Measurements from ENCODE around the gene C2.
A peak's percentile ranks its signal among the peaks of the same experiment; 100 is the strongest.
"Not testable (repeated sequence)": the region's sequence is repeated elsewhere in the genome, so short reads cannot be mapped to it uniquely, and the experiment has no call there.

C2 gene

DNA sequence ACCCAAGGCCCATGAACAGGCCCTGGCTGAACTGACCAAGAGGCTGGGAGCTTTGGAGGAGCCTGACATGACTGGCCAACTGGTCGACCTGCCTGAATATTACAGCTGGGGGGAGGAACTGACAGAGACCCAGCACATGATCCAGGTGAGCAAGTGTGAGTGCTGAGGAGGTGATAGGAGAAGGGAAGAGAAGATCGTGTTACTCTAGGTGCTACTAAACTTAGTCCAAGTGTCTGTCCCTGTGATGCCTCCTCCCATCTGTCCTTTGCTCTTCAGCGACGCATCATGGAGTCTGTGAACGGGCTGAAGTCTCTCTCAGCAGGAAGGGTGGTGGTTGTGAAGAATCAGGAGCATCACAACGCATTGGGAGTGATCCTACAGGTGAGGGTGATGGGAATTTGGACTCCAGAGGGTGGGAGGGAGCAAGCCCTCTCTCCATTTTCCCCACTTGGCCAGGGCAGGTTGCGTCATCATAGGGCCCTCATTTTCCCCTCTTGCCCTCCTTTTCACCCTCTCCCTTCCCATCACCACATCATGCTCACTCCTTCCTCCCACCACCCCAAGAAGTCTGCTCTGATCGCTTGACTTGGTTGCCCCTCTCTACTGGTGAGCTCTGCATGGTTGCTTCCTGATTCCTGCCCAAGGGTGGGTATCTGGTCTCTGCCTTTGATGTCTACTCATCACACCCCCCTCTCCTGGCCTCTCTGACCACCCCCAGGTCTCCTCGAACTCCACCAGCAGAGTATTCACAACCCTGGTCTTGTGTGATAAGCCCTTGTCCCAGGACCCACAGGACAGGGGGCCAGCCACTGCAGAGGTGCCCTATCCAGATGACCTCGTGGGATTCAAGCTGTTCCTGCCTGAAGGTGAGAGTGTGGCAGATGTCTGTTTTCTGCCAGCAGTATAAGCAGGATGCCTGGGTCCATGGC, 39.7 kb downstream of the C2 start:
- Mint-ChIP-seq H3K4me3 (no peak overlapping the region), H3K27ac (peak overlapping the region; percentile 84), H3K4me1 (peaks cover 23 to 45% of the 10 kb centered on the region in 2 donors), H3K36me3 (peaks cover 55 to 58% of the 10 kb centered on the region in 2 donors), H3K9me3 (no peaks in the 10 kb centered on the region), H3K27me3 (no peaks in the 10 kb centered on the region)
- ATAC-seq (replicated peaks) (no peak), DNase-seq (no peak)

DNA sequence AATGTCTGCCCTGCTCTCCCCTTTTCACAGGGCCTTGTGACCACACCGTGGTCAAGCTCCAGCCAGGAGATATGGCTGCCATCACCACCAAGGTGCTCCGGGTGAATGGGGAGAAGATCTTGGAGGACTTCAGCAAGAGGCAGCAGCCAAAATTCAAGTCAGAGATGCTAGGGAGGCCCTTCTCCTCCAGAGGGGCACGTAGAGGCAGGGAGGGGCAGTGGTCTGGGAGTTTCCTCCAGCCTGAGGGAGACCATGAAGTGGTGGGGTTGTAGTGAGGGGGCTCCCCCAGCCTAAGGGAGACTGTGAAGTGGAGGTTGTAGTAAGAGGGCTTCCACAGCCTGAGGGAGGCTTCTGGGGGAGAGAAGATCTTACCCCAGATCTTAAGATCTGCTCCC, 40.4 kb downstream of the C2 start:
- H3K36me3 Mint-ChIP-seq = peaks cover 49 to 51% of the 10 kb centered on the region in 2 donors
- no peaks in the 10 kb centered on the region for H3K9me3 Mint-ChIP-seq

DNA sequence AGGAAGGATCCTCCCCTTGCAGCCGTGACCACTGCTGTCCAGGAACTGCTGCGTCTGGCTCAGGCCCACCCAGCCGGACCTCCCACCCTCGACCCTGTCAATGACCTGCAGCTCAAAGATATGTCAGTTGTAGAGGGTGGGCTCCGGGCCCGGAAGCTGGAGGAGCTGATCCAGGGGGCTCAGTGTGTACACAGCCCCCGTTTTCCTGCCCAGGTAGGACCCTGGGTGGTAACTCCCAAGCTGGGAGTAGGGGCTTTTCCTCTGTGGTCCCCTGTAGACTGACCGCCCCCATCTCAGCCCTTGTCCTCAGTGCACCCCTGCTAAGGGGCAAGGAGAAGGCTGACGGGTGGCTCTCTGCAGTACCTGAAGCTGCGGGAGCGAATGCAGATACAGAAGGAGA, 40.8 kb downstream of the C2 start:
- H3K36me3 Mint-ChIP-seq = peaks cover 47 to 51% of the 10 kb centered on the region in 2 donors
- no peak overlapping the region for H3K27ac Mint-ChIP-seq
- no peak overlapping the region for H3K4me3 Mint-ChIP-seq
- ATAC-seq (replicated peaks) (no peak), DNase-seq (no peak)
- peaks cover 30 to 56% of the 10 kb centered on the region in 2 donors for H3K4me1 Mint-ChIP-seq
- H3K27me3 Mint-ChIP-seq = no peaks in the 10 kb centered on the region
- H3K9me3 Mint-ChIP-seq = no peaks in the 10 kb centered on the region

More for the DNA sequence above, 40.4 kb downstream of the C2 start:
- H3K27me3 Mint-ChIP-seq = no peaks in the 10 kb centered on the region
- H3K4me1 Mint-ChIP-seq = peaks cover 26 to 52% of the 10 kb centered on the region in 2 donors
- DNase-seq (no peak), ATAC-seq (replicated peaks) (no peak)
- H3K4me3 Mint-ChIP-seq = no peak overlapping the region
- H3K27ac Mint-ChIP-seq = peak overlapping the region; percentile 84

DNA sequence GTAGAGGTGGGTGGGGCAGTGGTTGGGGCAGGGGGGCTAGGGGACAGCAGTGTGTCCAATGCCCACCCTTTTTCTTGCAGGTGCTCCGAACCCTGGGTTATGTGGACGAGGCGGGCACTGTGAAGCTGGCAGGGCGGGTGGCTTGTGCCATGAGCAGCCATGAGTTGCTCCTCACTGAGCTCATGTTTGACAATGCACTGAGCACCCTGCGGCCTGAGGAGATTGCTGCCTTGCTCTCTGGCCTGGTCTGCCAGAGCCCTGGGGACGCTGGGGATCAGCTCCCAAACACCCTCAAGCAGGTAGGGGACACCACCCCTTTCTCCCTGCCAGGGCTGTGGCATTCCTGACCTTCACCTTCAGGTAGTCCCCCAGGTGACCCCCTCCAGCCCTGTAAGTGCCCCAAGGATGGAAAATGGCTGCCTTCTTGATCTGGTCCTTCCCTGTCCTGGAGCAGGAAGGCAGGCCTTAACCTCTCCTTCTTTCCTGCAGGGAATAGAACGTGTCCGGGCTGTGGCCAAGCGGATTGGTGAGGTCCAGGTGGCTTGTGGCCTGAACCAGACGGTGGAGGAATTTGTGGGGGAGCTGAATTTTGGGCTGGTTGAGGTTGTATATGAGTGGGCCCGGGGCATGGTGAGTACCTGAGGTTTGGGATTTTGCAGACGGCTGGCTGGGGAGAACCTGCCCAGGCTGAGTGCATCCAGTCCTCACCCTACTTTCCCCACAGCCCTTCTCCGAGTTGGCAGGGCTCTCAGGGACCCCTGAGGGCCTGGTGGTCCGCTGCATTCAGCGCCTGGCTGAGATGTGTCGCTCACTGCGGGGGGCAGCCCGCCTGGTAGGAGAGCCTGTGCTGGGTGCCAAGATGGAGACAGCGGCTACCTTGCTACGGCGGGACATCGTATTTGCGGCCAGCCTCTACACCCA, 41.5 kb downstream of the C2 start:
- Mint-ChIP-seq H3K9me3 (no peaks in the 10 kb centered on the region), H3K4me3 (peak overlapping the region in 1 of 2 donors; percentile 98), H3K36me3 (peaks cover 43 to 51% of the 10 kb centered on the region in 2 donors), H3K27me3 (no peaks in the 10 kb centered on the region), H3K4me1 (peaks cover 31 to 63% of the 10 kb centered on the region in 2 donors), H3K27ac (peak overlapping the region; percentile 99)
- DNase-seq (no peak), ATAC-seq (replicated peaks) (no peak)

DNA sequence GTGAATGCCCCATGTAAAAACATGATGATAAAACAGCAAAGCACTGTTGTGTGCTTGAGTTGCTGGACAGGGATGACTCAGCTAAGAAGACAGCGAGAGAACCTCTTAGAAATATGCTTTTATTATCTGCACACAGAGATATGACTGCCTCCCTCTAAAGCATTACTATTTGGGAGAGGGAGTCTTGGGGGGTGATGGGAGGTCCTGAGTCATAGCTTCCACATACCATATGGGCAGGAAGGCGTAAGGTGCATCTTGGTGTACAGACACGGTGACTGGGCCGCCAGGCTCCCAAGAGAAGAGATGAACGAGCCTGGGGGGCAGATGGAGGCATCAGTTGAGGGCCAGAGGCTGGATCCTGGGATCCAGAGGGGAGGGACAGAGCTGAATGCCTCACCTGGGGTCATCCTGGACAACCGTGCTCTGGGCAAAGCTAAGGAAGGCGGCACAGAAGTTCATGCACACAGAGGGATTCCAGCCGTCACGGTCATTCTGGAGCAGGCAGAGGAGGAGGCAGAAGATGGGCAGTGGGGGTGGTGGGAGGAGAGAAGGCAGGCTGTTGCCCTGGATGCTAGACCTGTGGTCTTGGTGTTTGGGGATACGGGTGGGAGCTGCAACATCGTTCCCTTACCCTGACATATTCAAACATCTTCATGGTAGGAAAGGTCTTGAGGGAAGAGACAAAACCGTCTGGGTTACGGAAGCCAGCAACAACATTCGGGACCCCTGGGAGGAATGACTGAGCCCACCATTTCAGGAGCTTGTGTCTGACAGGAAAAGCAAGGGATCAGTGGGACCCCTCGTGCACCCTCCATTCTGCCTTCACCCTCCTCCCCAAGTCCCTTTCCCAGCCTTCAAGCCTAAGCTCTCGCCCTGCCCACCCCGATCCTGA, 42.4 kb downstream of the C2 start:
- Mint-ChIP-seq H3K27ac (peak overlapping the region; percentile 99), H3K27me3 (no peaks in the 10 kb centered on the region), H3K4me1 (peaks cover 31 to 66% of the 10 kb centered on the region in 2 donors), H3K36me3 (peaks cover 39 to 47% of the 10 kb centered on the region in 2 donors), H3K9me3 (no peaks in the 10 kb centered on the region), H3K4me3 (peak overlapping the region; percentile 95 to 98)
- no peak for DNase-seq
- no peak for ATAC-seq (replicated peaks)

DNA sequence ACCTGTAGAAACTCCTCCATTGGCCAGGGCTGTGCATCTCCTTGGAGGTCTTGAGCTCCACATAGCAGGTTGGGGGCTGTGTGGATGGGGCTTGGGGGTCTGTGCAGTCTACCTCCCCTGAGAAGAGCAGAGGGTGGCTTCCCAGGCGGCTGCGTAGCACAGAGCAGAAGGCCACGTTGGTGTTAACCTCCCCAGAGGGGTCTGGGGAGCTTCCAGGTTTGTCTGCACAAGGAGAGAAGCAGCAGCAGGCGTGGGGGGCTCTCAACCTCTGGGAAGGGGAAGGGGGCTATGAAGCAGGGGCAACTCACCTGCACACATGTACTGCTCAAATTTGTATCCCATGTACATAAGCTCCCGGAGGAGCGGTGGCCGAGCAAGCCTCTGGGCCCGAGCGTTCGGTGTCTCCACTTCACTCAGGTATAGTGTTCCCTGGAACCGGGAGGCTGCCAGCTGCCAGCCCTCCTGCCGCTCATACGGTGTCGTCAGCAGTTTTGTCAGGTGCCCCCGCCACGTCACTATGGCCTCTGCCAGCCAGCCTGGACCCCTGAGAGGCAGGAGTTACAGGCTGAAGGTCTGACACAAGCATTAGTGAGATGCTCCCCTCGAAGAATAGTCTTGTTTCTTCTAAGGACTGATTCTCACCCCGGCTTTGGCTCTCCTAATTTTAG, 43.2 kb downstream of the C2 start:
- Mint-ChIP-seq H3K4me1 (peaks cover 31 to 66% of the 10 kb centered on the region in 2 donors), H3K27me3 (no peaks in the 10 kb centered on the region), H3K9me3 (no peaks in the 10 kb centered on the region), H3K4me3 (peak overlapping the region; percentile 95 to 98), H3K36me3 (peaks cover 43 to 49% of the 10 kb centered on the region in 2 donors), H3K27ac (peak overlapping the region; percentile 99)
- ATAC-seq (replicated peaks) (no peak), DNase-seq (no peak)

DNA sequence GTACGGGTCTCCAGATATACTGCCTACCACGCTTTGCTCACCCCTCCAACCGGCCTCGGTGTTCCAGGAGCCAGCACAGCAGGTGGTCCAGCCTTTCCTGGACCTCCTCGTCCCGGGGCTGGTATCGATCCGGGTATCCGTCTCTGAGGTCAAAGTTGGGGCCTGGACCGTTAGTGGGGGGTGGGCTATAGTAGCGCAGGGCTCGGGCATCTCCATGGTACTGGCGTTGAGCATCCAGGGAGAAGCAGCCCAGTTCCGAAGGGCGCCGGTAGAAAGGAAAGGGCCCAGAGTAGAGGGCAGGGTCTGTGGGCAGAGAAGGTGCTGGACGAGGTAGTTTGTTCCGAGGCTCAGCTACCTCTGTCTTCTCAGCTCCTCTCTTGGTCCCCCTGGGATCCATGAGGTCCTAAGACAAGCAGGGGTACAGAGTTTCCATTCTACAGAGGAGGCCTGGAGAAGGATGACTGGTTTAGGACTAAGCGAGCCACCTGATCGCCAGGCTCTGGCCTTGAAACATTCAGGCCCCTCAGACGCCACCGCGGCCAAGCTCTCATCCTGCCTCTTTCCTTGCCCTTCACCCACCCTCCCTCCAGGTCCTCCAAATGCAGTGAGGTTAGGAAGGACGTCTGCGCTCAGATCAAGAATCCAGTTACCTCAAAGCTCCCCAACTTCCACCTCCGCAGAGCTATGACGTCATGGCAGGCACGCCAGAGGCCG, 43.9 kb downstream of the C2 start:
- Mint-ChIP-seq H3K36me3 (peaks cover 38 to 46% of the 10 kb centered on the region in 2 donors), H3K4me3 (peak overlapping the region; percentile 95 to 98), H3K27me3 (no peaks in the 10 kb centered on the region), H3K27ac (peak overlapping the region; percentile 99), H3K4me1 (peaks cover 31 to 66% of the 10 kb centered on the region in 2 donors), H3K9me3 (no peaks in the 10 kb centered on the region)
- no peak for DNase-seq
- ATAC-seq (replicated peaks) = peak in 1 of 2 donors; percentile 6

DNA sequence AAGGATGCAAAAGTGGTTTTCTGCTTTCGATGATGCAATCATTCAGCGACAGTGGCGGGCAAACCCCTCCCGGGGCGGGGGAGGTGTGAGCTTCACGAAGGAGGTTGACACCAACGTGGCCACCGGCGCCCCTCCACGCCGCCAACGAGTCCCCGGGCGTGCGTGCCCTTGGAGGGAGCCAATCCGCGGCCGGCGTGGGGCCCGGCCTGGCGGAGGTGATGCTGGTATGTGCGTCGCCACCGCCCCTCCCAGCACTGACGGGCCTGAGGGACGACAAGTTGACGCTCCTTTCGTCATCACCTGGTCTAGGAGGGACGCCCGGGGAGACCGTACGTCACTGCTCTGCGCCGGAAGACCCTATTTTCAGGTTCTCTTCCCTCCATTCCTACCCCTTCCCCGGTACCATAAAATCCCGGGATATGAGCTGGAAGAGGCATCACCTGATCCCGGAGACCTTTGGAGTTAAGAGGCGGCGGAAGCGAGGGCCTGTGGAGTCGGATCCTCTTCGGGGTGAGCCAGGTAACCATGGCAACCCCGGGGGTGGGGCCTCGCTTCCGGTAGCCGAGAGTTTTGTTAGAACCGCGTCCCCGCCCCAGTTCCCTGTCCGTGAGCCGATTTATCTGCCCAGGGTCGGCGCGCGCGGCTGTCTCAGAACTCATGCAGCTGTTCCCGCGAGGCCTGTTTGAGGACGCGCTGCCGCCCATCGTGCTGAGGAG, 44.6 kb downstream of the C2 start, which contains the start of gene DXO:
Gene DXO, minus strand, starts transcription at position 146 of the 716 bp plus-strand sequence. CDS start 463 bp downstream, outside the sequence.
- H3K36me3 Mint-ChIP-seq = peaks cover 31 to 44% of the 10 kb centered on the region in 2 donors
- no peaks in the 10 kb centered on the region for H3K9me3 Mint-ChIP-seq
- peaks cover 31 to 61% of the 10 kb centered on the region in 2 donors for H3K4me1 Mint-ChIP-seq
- DNase-seq = peak; percentile 99
- ATAC-seq (replicated peaks) = peak; percentile 93 to 94
- no peaks in the 10 kb centered on the region for H3K27me3 Mint-ChIP-seq
- H3K27ac Mint-ChIP-seq = peak within 1 kb of the TSS; percentile 99
- H3K4me3 Mint-ChIP-seq = peak within 1 kb of the TSS; percentile 95 to 98

DNA sequence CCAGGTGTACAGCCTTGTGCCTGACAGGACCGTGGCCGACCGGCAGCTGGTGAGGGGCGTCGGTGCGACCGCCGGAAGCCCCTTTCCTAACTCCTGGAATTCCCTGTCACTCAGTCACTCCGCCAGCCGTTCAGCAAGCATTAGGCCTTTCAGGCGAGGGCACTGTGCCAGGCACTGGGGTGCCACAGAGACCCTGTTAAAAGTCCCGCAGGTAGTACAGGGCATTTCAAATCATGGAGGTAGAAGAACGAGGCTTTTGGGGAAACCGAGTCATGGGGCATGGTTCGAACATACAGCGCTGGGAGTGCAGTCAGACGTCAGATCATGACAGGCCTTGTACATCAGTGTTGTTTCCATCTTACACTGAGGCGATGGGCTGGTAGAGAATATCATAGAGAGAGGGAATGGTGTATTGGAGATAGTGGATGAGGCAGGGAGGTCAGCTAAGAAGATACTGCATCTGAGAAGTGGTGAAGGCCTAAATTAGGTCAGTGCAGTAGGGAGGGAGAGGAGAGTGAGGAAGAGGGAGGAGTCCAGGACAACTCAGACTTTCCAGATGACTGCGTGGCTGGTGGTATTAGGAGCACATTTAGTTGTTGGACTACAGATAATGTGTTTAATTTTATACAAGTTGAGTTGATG, 45.3 kb downstream of the C2 start:
- Mint-ChIP-seq H3K27me3 (no peaks in the 10 kb centered on the region), H3K27ac (peak overlapping the region; percentile 99), H3K4me3 (peak overlapping the region; percentile 95 to 98), H3K4me1 (peaks cover 26 to 54% of the 10 kb centered on the region in 2 donors), H3K36me3 (peaks cover 25 to 37% of the 10 kb centered on the region in 2 donors), H3K9me3 (no peaks in the 10 kb centered on the region)
- DNase-seq = no peak
- no peak for ATAC-seq (replicated peaks)

DNA sequence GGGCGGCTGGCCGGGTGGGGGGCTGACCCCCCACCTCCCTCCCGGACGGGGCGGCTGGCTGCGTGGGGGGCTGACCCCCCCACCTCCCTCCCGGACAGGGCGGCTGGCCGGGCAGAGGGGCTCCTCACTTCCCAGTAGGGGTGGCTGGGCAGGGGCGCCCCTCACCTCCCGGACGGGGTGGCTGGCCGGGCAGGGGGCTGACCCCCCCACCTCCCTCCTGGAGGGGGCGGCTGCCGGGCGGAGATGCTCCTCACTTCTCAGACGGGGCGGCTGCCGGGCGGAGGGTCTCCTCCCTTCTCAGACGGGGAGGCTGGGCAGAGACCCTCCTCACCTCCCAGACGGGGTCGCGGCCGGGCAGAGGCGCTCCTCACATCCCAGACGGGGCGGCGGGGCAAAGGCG, 48.5 kb downstream of the C2 start:
- H3K36me3 Mint-ChIP-seq = peaks cover 9 to 30% of the 10 kb centered on the region in 2 donors
- H3K9me3 Mint-ChIP-seq; H3K27me3 Mint-ChIP-seq; H3K4me3 Mint-ChIP-seq; ATAC-seq (replicated peaks); H3K27ac Mint-ChIP-seq; DNase-seq: not testable (repeated sequence)
- H3K4me1 Mint-ChIP-seq = peaks cover 10 to 36% of the 10 kb centered on the region in 2 donors

DNA sequence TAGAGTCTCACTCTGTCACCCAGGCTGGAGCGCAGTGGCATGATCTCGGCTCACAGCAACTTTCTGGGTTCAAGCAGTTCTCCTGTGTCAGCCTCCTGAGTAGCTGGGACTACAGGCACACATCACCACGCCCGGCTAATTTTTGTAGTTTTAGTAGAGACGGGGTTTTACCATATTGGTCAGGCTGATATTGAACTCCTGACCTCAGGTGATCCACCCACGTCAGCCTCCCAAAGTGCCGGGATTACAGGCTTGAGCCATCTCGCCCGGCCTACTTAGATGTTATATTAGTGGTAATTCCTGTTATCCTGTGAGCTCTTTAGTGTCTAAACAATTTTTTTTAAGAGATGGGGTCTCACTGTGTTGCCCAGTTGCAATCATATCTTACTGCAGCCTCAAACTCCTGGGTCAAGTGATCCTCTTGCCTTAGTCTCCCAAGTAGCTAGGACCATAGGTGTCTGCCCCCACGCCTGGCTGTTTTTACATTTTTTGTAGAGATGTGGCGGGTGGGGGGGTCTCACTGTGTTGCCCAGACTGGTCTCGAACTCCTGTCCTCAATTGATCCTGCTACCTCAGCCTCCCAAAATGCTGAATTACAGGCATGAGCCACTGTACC, 50.4 kb downstream of the C2 start:
- Mint-ChIP-seq H3K4me3 (no peak overlapping the region), H3K36me3 (peaks cover 8 to 30% of the 10 kb centered on the region in 2 donors), H3K27ac (no peak overlapping the region), H3K27me3 (no peaks in the 10 kb centered on the region), H3K4me1 (peaks cover 5 to 20% of the 10 kb centered on the region in 2 donors), H3K9me3 (no peaks in the 10 kb centered on the region)
- DNase-seq (no peak), ATAC-seq (replicated peaks) (no peak)

Data from stimulated activated naive B cell treated with anti-CD40 and anti-IgM and Interleukin-4, amounts not matched to agents 10 μg/mL and 1 μg/mL and 100 μg/mL, for 72 hours (primary cell).